HG02885 (cell line): Measurements from ENCODE around the gene BMP4.

Experiments
- ATAC-seq: cut with Tn5 transposase; IDR thresholded peaks from one replicate; pipeline ENCODE4 v1.9.1; 2021; ENCODE audit warnings: mild to moderate bottlenecking; ENCODE audit not compliant: unreplicated experiment, poor library complexity

The BMP4 gene

DNA sequence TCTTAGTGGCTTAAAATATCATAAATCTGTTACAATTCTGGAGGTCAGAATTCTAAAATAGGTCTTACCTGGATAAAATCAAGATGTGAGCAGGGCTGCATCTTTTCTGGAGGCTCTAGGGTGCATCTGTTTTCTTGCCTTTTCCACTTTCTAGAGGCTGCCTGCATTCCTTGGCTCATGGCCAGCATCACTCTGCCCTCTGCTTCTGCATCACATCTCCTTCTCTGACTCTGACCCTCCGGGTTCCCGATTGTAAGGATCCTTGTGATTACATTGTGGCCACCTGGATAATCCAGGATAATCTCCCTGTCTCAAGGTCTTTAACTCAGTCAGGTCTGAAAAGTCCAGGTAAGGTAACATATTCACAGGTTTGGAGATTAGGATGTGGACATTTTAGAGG is 11.0 kb upstream of the BMP4 start:
- ATAC-seq, result no peak

DNA sequence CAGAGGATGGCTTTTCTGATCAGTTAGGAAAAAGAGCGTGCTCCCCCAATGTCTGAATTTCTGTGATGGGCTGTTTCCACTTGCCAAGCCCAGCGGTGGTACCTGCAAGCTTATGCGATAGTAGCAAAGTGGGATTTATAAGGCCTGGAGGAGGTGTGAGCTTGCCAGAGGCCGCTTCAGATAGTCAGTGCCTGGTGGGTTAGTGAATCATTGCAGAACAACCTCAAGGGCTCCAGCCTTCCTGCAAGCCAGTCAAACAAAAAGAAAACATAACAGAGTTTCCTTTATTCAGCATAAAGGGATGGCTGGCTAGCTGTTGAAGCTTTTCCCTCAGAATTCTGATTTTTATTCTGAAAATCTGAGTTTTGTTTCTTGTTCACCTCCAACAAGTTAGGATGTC is 7.6 kb upstream of the BMP4 start:
- no peak for ATAC-seq

DNA sequence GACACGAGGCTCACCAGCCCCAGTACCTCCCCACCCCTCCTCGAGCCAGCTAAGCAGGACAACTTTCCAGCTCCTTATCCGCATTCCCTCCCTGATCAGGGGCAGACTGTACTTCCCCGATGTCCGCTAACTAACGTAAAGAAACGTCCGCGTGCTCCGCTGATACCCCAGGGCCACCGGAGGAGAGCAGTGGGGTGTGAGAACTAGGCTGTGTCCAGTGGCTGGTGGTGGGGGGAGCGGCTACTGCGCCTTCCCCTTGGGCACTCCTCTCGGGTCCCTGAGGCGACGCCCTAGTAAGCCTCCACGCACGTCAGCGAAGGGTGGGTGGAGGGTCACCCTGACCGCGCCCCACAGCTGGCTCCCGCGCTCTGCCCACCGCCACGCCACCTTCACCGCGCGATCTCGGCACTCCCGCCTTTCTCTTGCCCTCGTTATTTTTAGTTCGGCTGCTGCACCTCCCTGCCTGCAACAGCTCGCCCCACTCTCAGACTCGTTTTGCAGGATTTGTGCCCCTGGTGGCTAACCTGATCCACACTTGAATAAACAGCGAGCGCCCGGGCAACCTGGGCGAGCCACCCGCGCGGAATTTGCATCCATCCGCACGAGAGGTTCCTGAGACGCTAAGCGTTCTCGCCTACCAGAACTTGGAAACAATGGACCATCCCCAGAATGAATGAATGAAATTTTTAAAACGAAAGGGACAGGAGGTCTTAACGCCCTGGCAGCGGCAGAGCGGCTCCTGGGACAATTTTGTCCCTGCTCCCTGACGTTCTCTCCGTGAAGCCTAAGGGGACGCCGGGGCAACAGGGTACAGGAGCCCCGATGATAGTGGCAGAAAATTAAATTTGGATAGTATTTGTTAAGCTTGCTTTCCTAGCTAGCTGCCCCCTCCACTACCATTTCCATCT is 6.9 kb upstream of the BMP4 start:
- ATAC-seq, result no peak

GRCh38 chr14:53962953-53963319 is 6.3 kb upstream of the BMP4 start:
- ATAC-seq, result no peak

DNA sequence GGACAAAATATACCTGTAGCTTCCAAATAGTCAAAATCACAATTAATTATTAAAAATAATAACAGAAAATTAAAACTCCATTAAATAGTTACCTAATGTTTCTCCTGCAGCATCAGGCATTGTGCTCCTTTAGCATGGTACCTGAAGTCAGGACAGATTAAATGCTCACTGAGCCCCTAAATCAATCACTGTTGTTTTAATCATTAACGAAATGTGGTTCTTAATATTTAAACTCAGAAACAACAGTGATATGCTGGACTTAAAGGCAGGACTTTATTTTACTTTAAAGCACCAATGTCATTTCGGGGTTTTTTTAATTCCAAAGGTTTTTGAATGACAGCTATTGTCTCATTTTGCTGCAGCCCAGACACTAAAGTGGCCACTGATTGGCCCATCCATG is 2.0 kb upstream of the BMP4 start:
- no peak for ATAC-seq

DNA sequence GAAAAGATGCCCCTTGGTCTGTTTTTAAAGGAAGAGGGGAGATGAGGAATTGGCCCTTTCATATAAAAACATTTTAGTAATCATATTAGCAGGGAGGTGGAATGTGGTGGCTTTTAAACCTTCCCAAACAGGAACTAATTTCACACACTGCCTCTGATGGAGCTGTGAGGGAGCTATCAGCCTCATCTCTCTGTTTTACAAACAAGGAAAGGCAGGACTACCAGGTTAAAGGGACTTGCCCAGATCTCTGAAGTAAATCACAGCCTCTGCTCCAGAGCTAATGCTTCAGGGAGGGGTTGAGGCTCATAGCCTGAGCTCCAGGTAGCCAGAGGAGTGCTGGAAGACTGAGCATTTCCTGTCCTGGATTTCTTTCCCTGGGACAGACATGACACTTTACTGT is 1.1 kb upstream of the BMP4 start:
- ATAC-seq, result no peak

DNA sequence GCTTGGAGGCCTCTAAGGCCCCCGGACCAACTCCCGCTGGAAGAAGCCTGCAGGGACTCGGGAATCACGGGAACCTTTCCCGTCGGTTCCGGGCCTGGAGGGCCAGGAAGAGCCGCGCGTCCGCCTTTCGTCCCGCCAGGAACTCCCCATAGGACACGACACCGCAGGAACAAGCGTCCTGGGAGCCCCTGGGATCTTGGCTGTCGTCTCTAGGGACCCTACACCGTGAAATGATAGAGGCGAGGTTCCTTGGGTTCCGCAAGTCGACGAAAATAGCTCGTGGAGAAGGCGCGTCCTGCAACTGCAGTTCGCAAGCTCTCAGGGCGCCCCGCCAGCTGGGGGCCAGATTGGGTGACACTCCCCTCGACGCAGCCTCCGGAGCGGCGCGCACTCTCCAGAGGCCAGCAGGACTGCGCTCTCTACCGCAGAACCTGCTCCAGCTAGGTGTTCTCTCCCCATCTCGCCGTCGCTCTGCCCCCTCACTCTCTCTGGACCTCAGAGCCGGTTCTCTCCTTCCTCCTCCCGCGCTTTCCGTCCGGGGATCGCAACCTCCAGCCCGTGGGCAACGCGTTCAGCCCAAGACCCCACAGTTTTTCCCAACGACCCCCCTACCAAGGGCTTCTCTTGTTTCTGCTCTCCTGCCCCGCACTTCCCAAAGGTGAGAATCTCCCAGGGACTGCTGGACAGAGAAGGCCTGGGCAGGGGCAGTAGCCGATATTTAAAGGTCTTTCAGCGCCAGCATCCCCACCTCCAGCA is 776 bp downstream of the BMP4 start:
- ATAC-seq, result no peak

DNA sequence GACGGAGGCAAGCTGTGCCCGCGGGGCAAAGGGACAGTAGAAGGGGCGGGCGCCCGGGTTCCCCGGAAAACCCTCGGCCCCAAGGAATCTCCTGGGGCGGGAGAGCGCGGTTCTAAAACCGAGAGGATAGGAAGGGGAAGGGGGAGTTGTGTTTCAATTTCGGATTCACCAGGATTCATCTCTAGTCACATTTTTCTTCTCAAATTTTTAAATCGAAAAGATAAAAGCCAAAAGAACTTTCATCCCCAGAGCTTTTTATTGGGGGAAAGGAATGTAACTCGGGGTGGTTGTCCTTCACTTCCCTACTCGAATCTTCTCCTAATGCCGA is 1.4 kb downstream of the BMP4 start:
- no peak for ATAC-seq

GRCh38 chr14:53954551-53955228 is 1.9 kb downstream of the BMP4 start:
- no peak for ATAC-seq

DNA sequence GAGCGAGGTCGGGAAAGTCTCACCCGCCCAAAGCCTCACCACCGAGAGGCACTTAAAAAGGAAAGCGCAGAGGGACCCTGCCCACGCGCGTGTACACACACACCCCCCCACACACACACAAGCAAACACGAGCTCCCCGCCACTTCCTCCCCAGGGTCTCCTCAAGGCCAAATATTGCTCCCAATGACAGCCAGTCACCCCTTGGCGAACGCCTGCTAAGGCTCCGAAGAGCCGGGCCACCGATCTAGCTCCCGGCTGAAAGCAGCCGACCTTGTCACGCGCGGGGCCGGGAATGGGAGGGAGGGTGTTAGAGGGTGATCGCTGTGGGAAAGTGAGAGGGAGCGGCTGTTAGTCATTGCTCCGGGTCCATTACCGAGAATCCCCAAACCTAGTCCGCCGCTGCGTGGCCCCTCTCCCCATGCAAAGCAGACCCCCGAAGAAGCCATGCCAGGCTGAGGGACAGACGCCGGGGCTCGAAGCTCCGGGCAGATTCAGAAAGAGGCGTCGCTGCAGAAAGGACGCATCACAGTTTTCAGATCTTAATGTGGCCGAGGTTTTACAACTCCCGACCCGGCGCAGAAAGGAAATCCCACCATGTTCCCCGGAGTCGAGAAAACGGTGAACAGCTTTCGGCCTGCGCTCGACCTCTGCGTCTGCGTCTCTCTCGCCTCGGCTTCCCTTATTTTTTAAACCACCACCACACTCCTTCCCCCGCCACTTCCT is 2.6 kb downstream of the BMP4 start:
- no peak for ATAC-seq

- no peak for ATAC-seq
Observed at GRCh38 chr14:53953002-53953827, 3.4 kb downstream of the BMP4 start.

- no peak for ATAC-seq
Observed at GRCh38 chr14:53952533-53952932, 4.1 kb downstream of the BMP4 start.

DNA sequence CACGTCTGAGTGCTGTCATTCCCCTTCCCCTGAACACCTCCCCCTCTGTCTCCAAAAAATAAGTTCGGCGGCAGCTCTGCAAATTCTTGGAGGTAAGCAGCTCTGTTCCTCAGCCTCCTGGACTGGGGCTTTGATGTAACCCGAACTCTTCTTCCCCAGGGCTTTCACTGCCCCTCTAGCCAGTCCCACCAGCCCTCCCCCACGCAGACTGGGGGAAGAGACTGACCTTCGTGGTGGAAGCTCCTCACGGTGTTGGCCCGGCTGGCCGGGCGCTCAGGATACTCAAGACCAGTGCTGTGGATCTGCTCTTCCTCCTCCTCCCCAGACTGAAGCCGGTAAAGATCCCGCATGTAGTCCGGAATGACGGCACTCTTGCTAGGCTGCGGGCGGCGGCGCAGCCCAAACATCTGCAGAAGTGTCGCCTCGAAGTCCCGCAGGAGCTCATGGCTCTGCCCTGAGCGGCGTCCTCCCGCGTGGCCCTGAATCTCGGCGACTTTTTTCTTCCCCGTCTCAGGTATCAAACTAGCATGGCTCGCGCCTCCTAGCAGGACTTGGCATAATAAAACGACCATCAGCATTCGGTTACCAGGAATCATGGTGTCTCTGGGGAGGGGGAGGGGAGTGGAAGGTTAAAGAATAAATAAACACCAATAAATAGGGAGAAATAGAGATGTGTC is 4.9 kb downstream of the BMP4 start:
- ATAC-seq, result no peak

- no peak for ATAC-seq
Observed at GRCh38 chr14:53951243-53951626, 5.4 kb downstream of the BMP4 start.

DNA sequence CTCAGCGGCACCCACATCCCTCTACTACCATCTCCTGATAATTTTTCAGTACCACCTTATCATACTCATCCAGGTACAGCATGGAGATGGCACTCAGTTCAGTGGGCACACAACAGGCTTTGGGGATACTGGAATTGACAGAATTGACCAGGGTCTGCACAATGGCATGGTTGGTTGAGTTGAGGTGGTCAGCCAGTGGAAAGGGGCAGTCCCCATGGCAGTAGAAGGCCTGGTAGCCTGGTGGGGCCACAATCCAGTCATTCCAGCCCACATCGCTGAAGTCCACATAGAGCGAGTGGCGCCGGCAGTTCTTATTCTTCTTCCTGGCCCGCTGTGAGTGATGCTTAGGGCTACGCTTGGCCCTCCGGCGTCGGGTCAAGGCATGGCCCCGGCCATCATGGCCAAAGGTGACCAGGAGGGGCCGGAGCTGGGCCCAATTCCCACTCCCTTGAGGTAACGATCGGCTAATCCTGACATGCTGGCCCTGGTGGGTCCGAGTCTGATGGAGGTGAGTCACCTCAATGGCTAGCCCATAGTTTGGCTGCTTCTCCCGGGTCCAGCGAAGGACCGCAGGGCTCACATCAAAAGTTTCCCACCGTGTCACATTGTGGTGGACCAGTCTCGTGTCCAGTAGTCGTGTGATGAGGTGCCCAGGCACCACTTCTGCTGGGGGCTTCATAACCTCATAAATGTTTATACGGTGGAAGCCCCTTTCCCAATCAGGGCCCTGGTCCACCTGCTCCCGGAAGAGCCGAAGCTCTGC is 6.4 kb downstream of the BMP4 start:
- ATAC-seq, result no peak

DNA sequence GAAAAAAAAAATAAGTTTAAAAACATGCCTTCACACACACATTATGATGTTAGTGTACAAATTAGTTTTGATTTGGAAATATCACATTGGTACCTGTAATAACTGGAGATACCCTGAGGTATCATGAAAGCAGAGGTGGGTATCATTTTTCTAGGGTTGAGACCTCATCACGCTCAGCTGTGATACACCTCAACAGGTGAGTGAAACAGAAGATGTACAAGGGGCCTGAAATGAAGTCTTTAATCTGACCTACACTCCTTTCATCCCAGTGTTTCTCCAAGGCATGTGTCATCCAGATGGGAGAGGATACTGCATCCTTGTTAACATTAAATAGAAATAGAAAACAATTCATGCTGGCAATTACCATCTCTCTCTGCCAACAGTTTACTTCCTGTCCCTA is 7.4 kb downstream of the BMP4 start:
- no peak for ATAC-seq

DNA sequence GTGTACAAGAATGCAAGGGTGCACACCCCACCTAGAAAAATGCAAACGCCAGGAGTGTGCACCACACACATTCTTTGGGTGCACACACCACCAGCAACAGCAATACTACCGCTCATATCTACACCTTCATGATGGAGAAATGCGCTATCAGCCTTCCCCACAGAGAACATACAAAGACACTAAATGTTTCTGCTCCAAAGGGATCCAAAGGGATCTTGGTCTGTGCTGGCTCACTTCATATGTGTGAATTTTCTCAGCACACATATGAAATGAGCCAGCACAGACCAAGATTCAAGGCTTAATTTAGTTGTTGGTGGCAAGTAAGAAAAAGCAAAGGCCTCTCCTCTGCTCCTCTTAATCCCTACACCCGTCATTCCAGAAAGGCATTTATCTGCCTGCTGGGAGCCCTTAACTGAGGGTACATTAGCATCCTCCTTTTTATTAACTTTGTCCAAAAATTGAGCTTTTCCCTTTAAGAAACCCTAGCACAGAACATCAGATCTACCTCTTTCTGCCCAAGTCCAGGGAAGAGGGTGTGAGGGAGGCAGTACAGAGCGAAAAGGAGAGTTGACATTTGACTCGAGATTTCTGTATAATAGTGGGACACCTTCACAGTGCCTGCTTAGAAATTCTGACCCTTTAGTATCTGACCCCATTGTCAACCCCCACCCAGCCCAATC is 8.3 kb downstream of the BMP4 start:
- ATAC-seq, result no peak
